ENCODE results near the gene BIN2. TPM values are rescaled to one million over a fixed set of nuclear protein-coding genes. Genes with fewer than 3 reads are reported as not detected.

BIN2 gene
- total and polyA plus RNA-seq, 2 of the 4 experiments (the other 2 are of a cell fraction): not detected

GRCh38 chr12:51318846-51319599 lies 5.0 kb downstream of the BIN2 start:
- Histone ChIP-seq H3K56ac (ENCODE audit: extremely low read depth, insufficient read depth, low read length) (no peak overlapping the region), H3K9ac (ENCODE audit: low read depth, low read length) (no peak overlapping the region), H2BK15ac (ENCODE audit: low read depth, low read length) (no peak overlapping the region), H2AK5ac (ENCODE audit: low read depth, low read length) (no peak overlapping the region), H3K27ac (ENCODE audit: insufficient read depth, low read length) (no peak overlapping the region), H4K5ac (ENCODE audit: low read depth, low read length) (no peak overlapping the region), H3K79me1 (ENCODE audit: low read depth in 1 of 2, low read length in 2 of 2) (no peaks in the 10 kb centered on the region), H3K36me3 (ENCODE audit: control insufficient read depth, insufficient read depth, low read length) (no peaks in the 10 kb centered on the region), H3K27me3 (ENCODE audit: control insufficient read depth, insufficient read depth, low read length) (no peaks in the 10 kb centered on the region), H2BK20ac (ENCODE audit: low read depth, low read length) (no peak overlapping the region), H2BK5ac (ENCODE audit: low read depth, low read length, poor library complexity, severe bottlenecking) (no peak overlapping the region), H3K9me1 (ENCODE audit: insufficient read depth, low read length) (no peaks in the 10 kb centered on the region), H4K20me1 (ENCODE audit: insufficient read depth, low read length) (no peaks in the 10 kb centered on the region), H2AK9ac (replicated peaks; ENCODE audit: low read depth, low read length, poor library complexity) (no peak overlapping the region), H3K4me1 (ENCODE audit: control insufficient read depth, insufficient read depth, low read length) (peaks cover 3% of the 10 kb centered on the region), H3K4me2 (ENCODE audit: low read depth, low read length) (no peak overlapping the region), H4K91ac (ENCODE audit: insufficient read depth, low read depth, low read length) (no peak overlapping the region), H3K4me3 (ENCODE audit: insufficient read depth, low read depth, low read length) (no peak overlapping the region), H3K23ac (ENCODE audit: low read depth, low read length) (no peak overlapping the region), H2AFZ (replicated peaks; ENCODE audit: low read length, poor library complexity) (no peak overlapping the region), H3K9me3 (ENCODE audit: control insufficient read depth, insufficient read depth, low read length) (no peaks in the 10 kb centered on the region), H4K8ac (ENCODE audit: low read depth in 2 of 2, low read length in 2 of 2) (no peak overlapping the region), H2BK120ac (ENCODE audit: low read depth, low read length) (no peak overlapping the region), H3K4ac (ENCODE audit: low read depth, low read length) (no peak overlapping the region), H3K14ac (replicated peaks; ENCODE audit: low read depth, low read length) (no peak overlapping the region), H3K18ac (ENCODE audit: low read depth, low read length) (no peak overlapping the region)
- dilution Hi-C loops (cut with HindIII; ENCODE audit: low sequenced_read_pairs, unreplicated experiment) (no loop called here), in situ Hi-C loops (cut with MboI; ENCODE audit: low sequenced_read_pairs) (no loop called here), intact Hi-C loops (cut with micrococcal nuclease) (no loop called here)
- ATAC-seq (ENCODE audit: low read depth) (no peak), DNase-seq (no peak)
- WGBS, 2 experiments (ENCODE audit: extremely low coverage in 2 of 2, insufficient read length in 1 of 2): no CpG with 5 or more reads among the region's 3 CpGs
- ChIA-PET CTCF (no interaction called here), POLR2A (ENCODE audit: unreplicated experiment) (no interaction called here)
- no TSS peak for BruUV-seq (replicated peaks)
- no peak for TF ChIP-seq USF2 (IDR thresholded peaks at IDR 0.05; ENCODE audit: low read depth, low read length)
- no peak for TF ChIP-seq CHD1 (IDR thresholded peaks at IDR 0.05; ENCODE audit: low read depth, low read length)
- no peak for TF ChIP-seq RAD21 (IDR thresholded peaks at IDR 0.05; ENCODE audit: low read length)
- TF ChIP-seq CTCF (conservative IDR thresholded peaks at IDR 0.05; ENCODE audit: low read depth, low read length): no peak
- no peak for TF ChIP-seq RFX5 (IDR thresholded peaks at IDR 0.05; ENCODE audit: low read depth, low read length)
- TF ChIP-seq BHLHE40 (IDR thresholded peaks at IDR 0.05; ENCODE audit: low read depth, low read length): no peak
- TF ChIP-seq MXI1 (IDR thresholded peaks at IDR 0.05; ENCODE audit: borderline replicate concordance, low read depth, low read length): no peak
- TF ChIP-seq CEBPB (IDR thresholded peaks at IDR 0.05; ENCODE audit: low read depth, low read length): no peak
- no peak for TF ChIP-seq POLR2A (IDR thresholded peaks at IDR 0.05; ENCODE audit: low read depth, low read length)

Data from IMR-90 (cell line).